ENCODE results near the gene RAD51B. TPM values are rescaled to one million over a fixed set of nuclear protein-coding genes. Genes with fewer than 3 reads are reported as not detected.
A peak's percentile ranks its signal among the peaks of the same experiment; 100 is the strongest.

The RAD51B gene
- total RNA-seq, 4 donors from 2014 or later, result 5.0 to 31.8 (median 20.6) TPM

DNA sequence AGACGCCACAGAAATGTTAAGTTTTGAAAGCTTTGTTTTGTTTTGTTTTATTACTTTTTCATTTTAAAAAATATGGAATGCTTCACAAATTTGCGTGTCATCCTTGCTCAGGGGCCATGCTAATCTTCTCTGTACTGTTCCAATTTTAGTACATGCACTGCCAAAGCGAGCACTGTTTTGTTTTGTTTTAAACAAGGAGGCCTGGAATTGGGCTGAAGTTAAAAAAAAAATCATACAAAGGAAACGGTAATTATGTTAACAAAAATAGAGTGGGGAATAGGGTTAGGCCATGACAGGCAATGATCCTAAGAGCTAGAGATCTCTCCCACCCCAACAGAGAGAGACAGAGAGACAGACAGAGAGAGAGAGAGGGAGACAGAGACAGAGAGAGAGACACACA is 916.3 kb downstream of the RAD51B start:
- intact Hi-C loops (cut with DNase I; ENCODE audit: low total_unique reads), result no loop called here
- H3K4me3 ChIP-seq, result no peak overlapping the region
- in situ Hi-C loops (cut with MboI; ENCODE audit: low pct_ligation_motif_present in 1 of 4, low pct_unique_long_range_greater_than_20kb in 1 of 4, low sequenced_read_pairs in 3 of 4), result no loop called here
- H3K4me1 ChIP-seq, result peaks cover 0 to 22% (median 13%) of the 10 kb centered on the region in 4 donors
- H3K27me3 ChIP-seq, result no peaks in the 10 kb centered on the region
- 59 to 73% methylated on average over 4 of the region's 4 CpGs for WGBS, 2 donors (ENCODE audit: low coverage in 1 of 2)
- H3K36me3 ChIP-seq, result no peaks in the 10 kb centered on the region
- peak overlapping the region; percentile 27 to 78 (median 63) for H3K27ac ChIP-seq
- no peaks in the 10 kb centered on the region for H3K9me3 ChIP-seq
- no peak for DNase-seq
- TF ChIP-seq POLR2AphosphoS5 (IDR thresholded peaks at IDR 0.05) (no peak), EP300 (IDR thresholded peaks at IDR 0.05; ENCODE audit: low read depth) (no peak), POLR2A (IDR thresholded peaks at IDR 0.05) (no peak)
- TF ChIP-seq, protein P1, sequence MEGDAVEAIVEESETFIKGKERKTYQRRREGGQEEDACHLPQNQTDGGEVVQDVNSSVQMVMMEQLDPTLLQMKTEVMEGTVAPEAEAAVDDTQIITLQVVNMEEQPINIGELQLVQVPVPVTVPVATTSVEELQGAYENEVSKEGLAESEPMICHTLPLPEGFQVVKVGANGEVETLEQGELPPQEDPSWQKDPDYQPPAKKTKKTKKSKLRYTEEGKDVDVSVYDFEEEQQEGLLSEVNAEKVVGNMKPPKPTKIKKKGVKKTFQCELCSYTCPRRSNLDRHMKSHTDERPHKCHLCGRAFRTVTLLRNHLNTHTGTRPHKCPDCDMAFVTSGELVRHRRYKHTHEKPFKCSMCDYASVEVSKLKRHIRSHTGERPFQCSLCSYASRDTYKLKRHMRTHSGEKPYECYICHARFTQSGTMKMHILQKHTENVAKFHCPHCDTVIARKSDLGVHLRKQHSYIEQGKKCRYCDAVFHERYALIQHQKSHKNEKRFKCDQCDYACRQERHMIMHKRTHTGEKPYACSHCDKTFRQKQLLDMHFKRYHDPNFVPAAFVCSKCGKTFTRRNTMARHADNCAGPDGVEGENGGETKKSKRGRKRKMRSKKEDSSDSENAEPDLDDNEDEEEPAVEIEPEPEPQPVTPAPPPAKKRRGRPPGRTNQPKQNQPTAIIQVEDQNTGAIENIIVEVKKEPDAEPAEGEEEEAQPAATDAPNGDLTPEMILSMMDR (IDR thresholded peaks at IDR 0.05), result no peak

DNA sequence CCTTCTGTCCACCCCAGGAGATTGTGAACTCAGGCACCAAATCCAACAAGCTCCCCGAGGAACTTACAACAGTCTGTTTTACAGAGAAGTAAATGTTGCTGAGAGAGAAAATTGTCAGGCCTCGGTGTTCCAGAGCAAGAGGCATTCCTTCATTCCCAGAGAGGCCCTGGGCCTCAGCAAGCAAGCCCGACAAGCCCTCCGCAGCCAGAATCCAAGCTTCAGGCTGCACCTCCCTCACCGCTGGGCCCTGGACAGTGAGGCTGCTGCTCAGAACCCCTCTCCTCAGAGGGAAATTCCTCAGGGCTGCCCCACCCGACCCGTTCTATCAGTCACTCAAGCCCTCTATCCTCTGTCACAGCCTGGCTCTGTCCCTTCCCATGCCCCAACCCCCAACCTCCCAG is 916.9 kb downstream of the RAD51B start:
- Histone ChIP-seq H3K36me3 (no peaks in the 10 kb centered on the region), H3K4me3 (no peak overlapping the region), H3K27ac (peak overlapping the region; percentile 27 to 78 (median 63)), H3K9me3 (no peaks in the 10 kb centered on the region), H3K4me1 (peaks cover 0 to 22% (median 13%) of the 10 kb centered on the region in 4 donors), H3K27me3 (no peaks in the 10 kb centered on the region)
- intact Hi-C loops (cut with DNase I; ENCODE audit: low total_unique reads), result no loop called here
- WGBS, 2 donors (ENCODE audit: low coverage in 1 of 2), result 51 to 56% methylated on average over 3 to 7 of the region's 7 CpGs
- TF ChIP-seq EP300 (IDR thresholded peaks at IDR 0.05; ENCODE audit: low read depth), result no peak
- no peak for TF ChIP-seq POLR2A (IDR thresholded peaks at IDR 0.05)
- TF ChIP-seq POLR2AphosphoS5 (IDR thresholded peaks at IDR 0.05), result no peak
- TF ChIP-seq, protein P1 (IDR thresholded peaks at IDR 0.05), result no peak
- in situ Hi-C loops (cut with MboI; ENCODE audit: low pct_ligation_motif_present in 1 of 4, low pct_unique_long_range_greater_than_20kb in 1 of 4, low sequenced_read_pairs in 3 of 4), result no loop called here
- DNase-seq, result no peak

DNA sequence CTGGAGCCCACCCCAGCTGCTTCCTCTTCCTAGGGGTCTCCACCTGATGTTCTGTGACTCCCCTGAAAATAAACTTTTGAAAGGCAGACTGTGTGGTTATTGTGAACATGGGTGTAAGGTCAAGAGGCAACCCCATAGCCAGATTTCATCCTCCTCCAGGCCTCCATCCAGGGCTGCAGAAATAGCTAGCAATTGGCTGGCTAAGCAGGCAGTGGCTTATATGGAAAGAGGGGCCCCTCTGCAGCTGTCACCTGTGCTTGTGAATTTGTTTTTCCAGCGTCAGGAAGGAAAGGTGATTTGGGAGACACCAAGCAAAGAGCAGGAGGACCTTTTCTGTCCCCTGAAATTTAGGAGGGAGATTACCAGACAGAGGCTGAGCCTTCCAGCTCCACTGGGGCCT is 917.5 kb downstream of the RAD51B start:
- no peaks in the 10 kb centered on the region for H3K27me3 ChIP-seq
- in situ Hi-C loops (cut with MboI; ENCODE audit: low pct_ligation_motif_present in 1 of 4, low pct_unique_long_range_greater_than_20kb in 1 of 4, low sequenced_read_pairs in 3 of 4), result no loop called here
- H3K4me3 ChIP-seq, result no peak overlapping the region
- no peaks in the 10 kb centered on the region for H3K36me3 ChIP-seq
- no peak for DNase-seq
- peaks cover 0 to 22% (median 13%) of the 10 kb centered on the region in 4 donors for H3K4me1 ChIP-seq
- H3K27ac ChIP-seq, result peak overlapping the region in 3 of 4 donors; percentile 27 to 78 (median 64)
- intact Hi-C loops (cut with DNase I; ENCODE audit: low total_unique reads), result no loop called here
- H3K9me3 ChIP-seq, result no peaks in the 10 kb centered on the region
- TF ChIP-seq POLR2AphosphoS5 (IDR thresholded peaks at IDR 0.05) (no peak), POLR2A (IDR thresholded peaks at IDR 0.05) (no peak), EP300 (IDR thresholded peaks at IDR 0.05; ENCODE audit: low read depth) (no peak)
- TF ChIP-seq, protein P1 (IDR thresholded peaks at IDR 0.05), result no peak
- WGBS, 2 donors (ENCODE audit: low coverage in 1 of 2), result 84% methylated on average over 1 of the region's 1 CpG; no CpG with 5 or more reads in 1 of the 2 donors

DNA sequence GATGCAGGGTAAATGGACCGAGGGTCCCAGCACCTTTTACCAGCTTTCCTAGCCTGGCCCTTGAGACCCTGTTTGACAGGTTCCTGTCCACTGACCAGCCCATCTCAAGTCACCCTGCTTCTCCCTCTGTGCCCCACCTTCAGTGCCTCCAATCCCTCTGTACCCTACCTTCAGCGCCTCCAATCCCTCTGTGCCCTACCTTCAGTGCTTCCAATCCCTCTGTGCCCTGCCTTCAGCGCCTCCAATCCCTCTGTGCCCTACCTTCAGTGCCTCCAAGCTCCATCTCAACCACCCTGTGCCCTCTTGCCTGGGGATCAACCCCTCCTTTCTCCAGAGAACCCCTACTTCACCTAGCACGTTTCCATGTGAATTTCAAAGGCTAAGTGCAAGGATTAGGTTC is 919.0 kb downstream of the RAD51B start:
- H3K27ac ChIP-seq, result no peak overlapping the region
- TF ChIP-seq EP300 (IDR thresholded peaks at IDR 0.05; ENCODE audit: low read depth) (no peak), POLR2AphosphoS5 (IDR thresholded peaks at IDR 0.05) (no peak), POLR2A (IDR thresholded peaks at IDR 0.05) (no peak)
- TF ChIP-seq, protein P1 (IDR thresholded peaks at IDR 0.05), result no peak
- in situ Hi-C loops (cut with MboI; ENCODE audit: low pct_ligation_motif_present in 1 of 4, low pct_unique_long_range_greater_than_20kb in 1 of 4, low sequenced_read_pairs in 3 of 4), result no loop called here
- no peak for DNase-seq
- H3K36me3 ChIP-seq, result no peaks in the 10 kb centered on the region
- H3K4me1 ChIP-seq, result peaks cover 0 to 22% (median 13%) of the 10 kb centered on the region in 4 donors
- H3K27me3 ChIP-seq, result no peaks in the 10 kb centered on the region
- WGBS, 2 donors (ENCODE audit: low coverage in 1 of 2), result 89 to 93% methylated on average over 3 to 4 of the region's 4 CpGs
- no peak overlapping the region for H3K4me3 ChIP-seq
- H3K9me3 ChIP-seq, result no peaks in the 10 kb centered on the region
- intact Hi-C loops (cut with DNase I; ENCODE audit: low total_unique reads), result no loop called here
